HG03521 (cell line): ENCODE data around the gene SHROOM3.

Experiments
- ATAC-seq: cut with Tn5 transposase; IDR thresholded peaks from one replicate; pipeline ENCODE4 v1.9.1; 2021; ENCODE audit warnings: mild to moderate bottlenecking, moderate library complexity; ENCODE audit not compliant: unreplicated experiment

SHROOM3 gene

DNA sequence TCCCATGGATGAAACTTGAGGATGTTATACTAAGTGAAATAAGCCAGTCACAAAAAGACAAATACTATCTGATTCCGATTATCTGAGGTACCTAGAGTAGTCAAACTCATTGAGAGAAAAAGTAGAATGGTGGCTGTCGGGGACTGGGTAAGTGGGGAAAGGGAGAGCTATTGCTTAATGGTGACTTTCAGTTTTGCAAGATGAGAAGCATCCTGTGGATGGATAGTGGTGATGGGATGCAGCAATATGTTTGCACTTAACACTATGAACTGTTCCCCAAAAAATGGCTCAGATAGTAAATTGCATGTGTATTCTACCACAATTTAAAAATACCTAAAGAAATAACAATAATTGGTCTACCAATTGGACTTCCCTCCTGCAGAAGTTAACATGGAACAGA, 181.5 kb downstream of the SHROOM3 start:
- ATAC-seq: no peak

DNA sequence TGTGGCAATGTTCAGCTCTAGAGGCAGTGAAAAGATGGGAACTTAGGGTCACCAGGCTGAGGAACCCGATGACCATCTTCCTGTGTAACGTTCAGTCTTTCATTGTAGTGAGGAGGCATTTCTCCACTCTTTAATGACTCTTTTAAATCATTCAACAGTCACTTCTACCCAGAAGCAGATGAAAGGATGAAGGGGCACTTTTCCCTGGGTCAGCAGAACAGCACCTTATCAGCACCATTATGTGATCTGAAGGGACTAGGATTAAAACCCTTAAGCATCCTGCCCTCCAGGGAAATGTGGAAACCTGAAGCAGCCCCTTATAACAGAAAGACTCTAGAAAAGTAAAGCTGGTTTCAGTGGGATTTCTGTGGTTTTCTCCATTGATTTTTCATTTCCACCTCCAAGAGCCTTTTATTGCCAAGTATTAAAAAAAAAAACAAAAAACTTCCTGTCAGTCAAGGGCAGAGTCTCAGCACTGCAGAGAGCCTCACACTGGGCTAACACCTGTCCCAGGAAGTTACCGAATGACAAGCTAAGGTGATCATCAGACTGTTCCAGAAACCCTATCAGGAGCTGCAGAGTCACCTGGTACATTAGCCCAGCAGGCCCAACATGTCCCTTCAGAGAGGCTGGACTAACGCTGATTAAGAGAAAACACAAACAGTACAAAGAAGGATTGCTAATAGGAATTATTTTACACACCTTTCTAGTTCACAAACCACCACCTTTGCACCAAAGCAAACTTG, 185.9 kb downstream of the SHROOM3 start:
- no peak for ATAC-seq

- ATAC-seq: no peak
These were observed 187.1 kb downstream of the SHROOM3 start for GRCh38 chr4:76622126-76622525.

DNA sequence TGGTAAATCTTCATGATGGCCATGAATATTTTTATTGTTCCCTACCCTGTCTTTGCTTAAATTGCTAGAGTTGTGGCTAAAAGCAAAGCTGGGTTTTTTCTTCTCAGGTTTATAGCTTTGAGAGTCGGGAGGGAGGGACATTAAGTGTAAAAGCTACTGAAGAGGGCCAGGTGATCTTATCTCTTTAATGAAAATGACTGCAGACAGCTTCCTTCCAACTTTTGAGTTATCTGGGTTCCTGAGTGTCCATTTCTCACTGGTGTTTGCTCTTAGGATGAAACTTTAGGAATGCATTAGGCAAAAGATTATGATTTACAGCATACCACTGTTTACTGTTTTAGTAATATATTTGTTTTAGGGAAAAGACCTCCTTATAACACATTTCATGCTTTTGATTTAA, 187.7 kb downstream of the SHROOM3 start:
- ATAC-seq: no peak

- ATAC-seq: no peak
These were observed 188.4 kb downstream of the SHROOM3 start for GRCh38 chr4:76623217-76624045.

- no peak for ATAC-seq
These were observed 189.2 kb downstream of the SHROOM3 start for GRCh38 chr4:76624241-76624681.

DNA sequence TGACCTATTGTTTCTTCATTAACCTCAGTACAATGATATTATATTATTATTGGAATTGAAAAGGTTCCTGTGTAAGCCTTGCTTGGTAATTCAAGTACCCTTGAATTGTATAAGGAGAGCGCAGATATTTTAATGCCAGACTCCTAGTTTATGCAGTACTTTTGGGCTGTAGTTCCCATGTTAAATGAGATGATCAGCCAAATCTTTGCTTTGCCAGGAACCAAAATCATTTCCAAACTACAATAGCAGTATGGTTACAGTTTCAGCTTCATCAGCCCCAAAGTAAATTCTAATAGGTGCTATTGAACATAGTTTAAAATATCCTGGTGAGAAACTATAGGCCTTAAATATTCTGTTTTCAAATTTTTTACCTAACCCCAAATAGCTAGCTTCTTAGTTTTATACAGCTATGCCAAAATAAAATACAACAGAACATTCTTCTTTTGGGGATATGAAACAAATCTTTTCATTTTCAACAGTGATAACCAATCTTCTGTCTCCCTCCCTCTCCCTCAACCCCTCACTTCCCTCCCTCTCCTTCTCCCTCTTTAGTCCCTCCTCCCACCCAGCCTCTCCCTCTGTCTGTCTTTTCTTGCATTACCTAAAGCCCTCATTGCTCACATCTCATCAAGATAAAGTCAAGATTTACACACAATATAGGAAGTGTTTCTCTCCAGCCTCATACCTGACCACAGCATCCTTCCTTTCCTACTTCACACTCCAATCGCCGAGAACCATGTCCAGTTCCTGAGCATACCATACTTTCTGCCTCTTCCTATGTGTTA, 190.1 kb downstream of the SHROOM3 start:
- ATAC-seq: no peak

GRCh38 chr4:76626686-76627465, 191.8 kb downstream of the SHROOM3 start:
- no peak for ATAC-seq

DNA sequence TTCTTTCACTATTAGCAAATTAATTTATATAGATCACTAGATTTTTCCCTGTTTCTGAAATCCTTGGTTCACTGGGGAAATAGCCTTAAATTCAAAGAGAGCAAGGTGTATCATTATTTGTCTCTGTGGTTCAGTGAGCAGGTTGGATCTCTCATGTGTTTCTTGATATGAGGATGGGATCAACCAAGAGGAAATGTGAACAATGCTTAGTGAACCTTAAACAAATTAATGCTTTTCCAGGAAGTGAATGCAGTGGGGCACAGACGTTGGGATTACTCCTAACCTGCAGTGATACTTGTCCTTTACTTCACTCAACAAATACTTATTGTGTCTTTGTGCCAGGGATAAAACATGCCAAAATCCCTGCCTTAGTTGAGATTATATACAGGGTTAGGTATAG, 193.2 kb downstream of the SHROOM3 start:
- no peak for ATAC-seq

GRCh38 chr4:76630741-76631140, 195.7 kb downstream of the SHROOM3 start:
- ATAC-seq: no peak

DNA sequence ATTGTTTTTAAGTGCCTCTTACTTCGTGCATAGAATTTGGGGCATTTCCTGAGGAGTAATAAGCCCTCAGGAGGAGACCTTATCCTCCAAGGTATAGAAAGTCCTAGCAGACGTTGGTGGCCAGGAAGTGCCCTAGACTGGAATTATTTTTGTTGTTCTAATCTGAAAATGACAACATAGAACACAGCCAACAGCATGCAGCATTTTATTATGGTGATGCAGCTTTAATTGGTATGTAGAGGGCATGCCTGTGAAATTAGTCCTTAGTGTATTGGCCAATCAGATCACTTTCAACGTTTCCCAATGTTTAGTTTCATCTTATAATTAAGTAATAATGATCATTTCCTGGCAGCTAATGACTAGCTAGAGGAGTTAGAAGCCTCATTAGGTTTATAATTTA, 199.2 kb downstream of the SHROOM3 start:
- no peak for ATAC-seq

DNA sequence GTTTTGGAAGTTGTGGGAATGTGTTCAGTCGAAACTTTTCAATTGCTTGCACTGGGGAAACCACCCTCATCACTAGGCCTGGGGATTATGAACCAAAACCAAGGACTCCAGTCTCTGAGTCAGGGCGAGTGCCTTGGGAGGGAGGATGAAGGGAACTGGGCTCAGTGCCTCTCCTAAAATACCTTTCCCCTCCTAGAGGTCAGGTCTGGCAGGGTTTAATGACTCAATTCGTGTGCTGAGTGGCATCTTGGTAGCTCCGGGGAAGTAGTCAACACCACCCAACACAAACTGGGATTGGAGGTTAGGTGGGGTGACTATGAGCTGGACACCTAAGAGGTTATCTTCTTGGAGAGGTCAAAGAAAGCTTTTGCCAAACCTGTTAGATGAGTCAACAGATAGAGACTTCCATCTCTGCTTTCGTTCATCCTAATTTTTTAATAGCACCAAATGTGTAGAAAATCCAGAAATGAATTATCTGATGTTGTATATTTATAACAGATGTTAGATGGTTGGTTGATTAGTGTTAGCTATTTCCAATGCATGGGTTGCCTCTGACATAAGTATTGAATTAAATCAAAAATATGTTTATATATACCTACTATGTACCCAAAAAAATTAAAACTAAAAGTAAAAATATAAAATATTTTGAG, 202.8 kb downstream of the SHROOM3 start:
- no peak for ATAC-seq

- no peak for ATAC-seq
These were observed 204.3 kb downstream of the SHROOM3 start for GRCh38 chr4:76639288-76639687.

GRCh38 chr4:76640353-76640910, 205.4 kb downstream of the SHROOM3 start:
- no peak for ATAC-seq

DNA sequence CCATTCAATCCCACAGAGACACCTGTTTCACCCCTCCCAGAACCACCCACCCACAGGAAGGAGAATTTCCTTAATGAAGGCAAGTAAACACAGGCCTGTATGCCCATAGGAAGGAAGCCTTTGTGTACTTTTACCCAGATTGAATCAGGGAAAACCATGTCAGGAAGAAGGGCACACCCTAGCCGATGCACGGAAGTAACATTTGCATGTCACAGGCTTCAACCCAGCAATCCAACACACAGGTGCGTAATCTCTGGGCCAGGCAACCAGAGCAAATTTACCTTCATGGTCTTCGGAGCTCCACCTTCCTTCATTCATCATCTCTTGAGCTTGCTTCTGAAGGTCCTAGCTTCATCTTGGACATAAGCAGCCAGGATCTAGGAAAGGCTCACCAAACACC, 206.3 kb downstream of the SHROOM3 start:
- no peak for ATAC-seq

DNA sequence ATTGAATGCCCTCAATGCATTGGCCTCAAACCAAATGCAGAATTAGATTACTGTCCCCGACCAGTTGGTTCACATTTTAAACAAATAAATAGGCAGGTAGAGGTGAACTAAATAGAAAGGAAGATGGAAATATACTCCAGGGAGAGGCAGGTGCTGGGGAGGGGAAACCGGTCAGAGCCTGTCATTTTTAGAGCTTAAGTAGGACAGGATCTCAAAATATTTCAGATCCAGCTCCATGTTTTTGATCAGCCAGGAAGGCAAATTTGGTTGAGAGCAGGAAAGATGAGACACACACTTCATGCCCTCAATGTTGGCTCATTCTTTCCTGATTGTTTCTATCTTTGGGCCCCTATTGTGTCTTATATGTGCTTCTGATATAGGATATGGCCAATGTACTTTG, 206.7 kb downstream of the SHROOM3 start:
- ATAC-seq: no peak

DNA sequence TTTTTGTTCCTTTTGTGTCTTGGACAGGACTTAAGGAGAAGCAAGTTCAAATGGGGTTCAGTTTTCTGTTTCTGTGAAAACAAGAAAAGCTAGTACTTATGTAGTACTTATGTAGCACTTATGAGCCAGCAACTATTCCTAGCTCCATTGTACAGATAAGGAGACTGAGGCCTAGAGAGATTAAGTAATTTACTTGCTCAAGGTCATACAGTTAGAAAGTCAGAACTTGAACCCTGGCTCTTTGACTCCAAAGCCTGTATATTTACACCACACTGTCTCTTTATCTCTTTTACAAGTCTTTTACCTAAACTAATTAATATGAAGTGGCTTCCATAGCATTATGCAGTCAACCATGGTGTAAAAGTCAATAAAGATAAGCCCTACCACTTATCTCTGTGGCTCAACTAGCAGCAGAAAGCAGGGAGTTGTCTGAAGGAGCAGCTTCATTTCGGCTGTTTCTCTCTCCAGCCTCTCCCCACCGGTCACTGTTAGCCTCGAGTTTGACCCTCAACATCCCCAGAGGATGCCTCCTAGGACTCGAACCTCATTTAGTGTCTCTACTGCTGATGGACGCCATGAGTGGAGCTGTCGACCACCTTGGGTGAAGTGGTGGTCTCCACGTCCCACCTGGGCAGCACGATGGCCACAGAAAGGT, 209.9 kb downstream of the SHROOM3 start:
- no peak for ATAC-seq

DNA sequence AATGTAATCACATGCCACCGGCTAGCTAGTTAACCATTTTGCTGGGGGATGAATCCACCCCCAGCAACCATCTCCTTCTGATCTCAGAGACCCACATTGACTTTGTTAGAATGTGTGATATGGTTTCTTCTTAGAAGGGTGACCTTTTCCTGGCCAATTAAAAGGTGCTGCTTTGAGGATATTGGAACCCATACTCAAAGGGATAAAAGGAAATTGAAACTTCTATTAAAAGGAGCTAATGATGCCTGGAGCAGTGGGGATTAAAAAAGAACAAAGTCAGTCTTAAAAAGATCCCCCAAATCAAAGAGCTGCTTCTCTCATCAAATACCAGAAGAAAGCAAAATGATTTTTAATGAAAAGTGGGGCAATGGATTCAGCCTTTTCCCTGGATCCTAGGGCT, 214.1 kb downstream of the SHROOM3 start:
- no peak for ATAC-seq

- no peak for ATAC-seq
These were observed 216.6 kb downstream of the SHROOM3 start for GRCh38 chr4:76651616-76652015.
